Sigmoid colon (tissue), 7 donors: ENCODE measurements around the gene PHF23. TPM values are rescaled to one million over a fixed set of nuclear protein-coding genes. Genes with fewer than 3 reads are reported as not detected.

Experiments used
- DNase-seq: peaks from one replicate; pipeline ENCODE4 v3.0.0-alpha.2; 2019
- H3K27ac ChIP-seq, 4 donors: fragments of 200-600 bp; sonication (generic); one replicate each; pipeline ENCODE4 v1.5.1; 2016 to 2019; ENCODE audit warnings: mild to moderate bottlenecking in 1 of 4
- H3K27me3 ChIP-seq, 3 donors: fragments of 200-600 bp; sonication (generic); one replicate each; pipeline ENCODE4 v1.5.1; 2019; ENCODE audit warnings: mild to moderate bottlenecking in 1 of 3
- H3K36me3 ChIP-seq, 4 donors: fragments of 200-600 bp; sonication (generic); one replicate each; pipeline ENCODE4 v1.5.1; 2016 to 2019
- H3K4me1 ChIP-seq, 4 donors: fragments of 200-600 bp; sonication (generic); one replicate each; pipeline ENCODE4 v1.5.1; 2017 to 2019
- H3K4me3 ChIP-seq, 4 donors: fragments of 200-600 bp; sonication (generic); one replicate each; pipeline ENCODE4 v1.5.1; 2017 to 2019; ENCODE audit warnings: mild to moderate bottlenecking in 2 of 4, moderate library complexity in 1 of 4
- H3K9me3 ChIP-seq, 4 donors: fragments of 200-600 bp in 3 of 4; sonication (generic) in 3 of 4; one replicate each; pipeline versions ENCODE4 v1.5.1 to v1.6.1; 2013 to 2019
- EP300 ChIP-seq, 4 donors: sonication (generic); formaldehyde crosslinking; IDR thresholded peaks; one replicate each; pipeline ENCODE4 v1.6.1; 2017; ENCODE audit warnings: antibody characterized with exemption in 4 of 4
- POLR2A ChIP-seq, 2 donors: fragments of 450-650 bp; IDR thresholded peaks; one replicate each; pipeline ENCODE4 v1.6.1; 2016; ENCODE audit warnings: antibody characterized with exemption in 2 of 2, mild to moderate bottlenecking in 2 of 2, moderate library complexity in 2 of 2
- POLR2AphosphoS5 ChIP-seq, 4 donors: sonication (generic); formaldehyde crosslinking; IDR thresholded peaks; one replicate each; pipeline ENCODE4 v1.6.1; 2017; ENCODE audit warnings: antibody characterized with exemption in 4 of 4
- WGBS, 2 donors: extraction: QIAGEN DNeasy Blood & Tissue Kit; methylation state at CpG; one replicate each; pipeline ENCODE4 v1.1.7; 2013; 5-methylcytosine and 5-hydroxymethylcytosine counted together
- intact Hi-C: fragments of 100-400 bp; cut with DNase I; formaldehyde crosslinking; loops from one replicate; pipeline ENCODE4 v1.15.1; 2023
- polyA plus RNA-seq, 3 donors: library from polyadenylated mRNA; stranded (reverse); fragments of 200-250 nt; gene quantifications; one replicate each; pipeline ENCODE4 v1.2.3, GENCODE V29; 2013
- total RNA-seq, 4 donors: library from RNA; depleted of rRNA; stranded (reverse); fragments of >200 nt; gene quantifications; one replicate each; pipeline ENCODE4 v1.1.0, GENCODE V29; 2016
- TF ChIP-seq, protein P1 (sequence below), 4 experiments: fragments of 450-650 bp in 3 of 4; fragments of 200-600 bp in 1 of 4; IDR thresholded peaks; one replicate each; pipeline ENCODE4 v1.5.1; 2016 to 2019; ENCODE audit warnings: antibody characterized with exemption in 4 of 4, mild to moderate bottlenecking in 3 of 4, moderate library complexity in 2 of 4
- donor health status: healthy with polysubstance abuse.
- donor health status: Bipolar disorder and iron deficiency.
- donor health status: healthy.

Gene PHF23
- total and polyA plus RNA-seq, 7 donors = 23.1 to 45.6 (median 44.9) TPM

DNA sequence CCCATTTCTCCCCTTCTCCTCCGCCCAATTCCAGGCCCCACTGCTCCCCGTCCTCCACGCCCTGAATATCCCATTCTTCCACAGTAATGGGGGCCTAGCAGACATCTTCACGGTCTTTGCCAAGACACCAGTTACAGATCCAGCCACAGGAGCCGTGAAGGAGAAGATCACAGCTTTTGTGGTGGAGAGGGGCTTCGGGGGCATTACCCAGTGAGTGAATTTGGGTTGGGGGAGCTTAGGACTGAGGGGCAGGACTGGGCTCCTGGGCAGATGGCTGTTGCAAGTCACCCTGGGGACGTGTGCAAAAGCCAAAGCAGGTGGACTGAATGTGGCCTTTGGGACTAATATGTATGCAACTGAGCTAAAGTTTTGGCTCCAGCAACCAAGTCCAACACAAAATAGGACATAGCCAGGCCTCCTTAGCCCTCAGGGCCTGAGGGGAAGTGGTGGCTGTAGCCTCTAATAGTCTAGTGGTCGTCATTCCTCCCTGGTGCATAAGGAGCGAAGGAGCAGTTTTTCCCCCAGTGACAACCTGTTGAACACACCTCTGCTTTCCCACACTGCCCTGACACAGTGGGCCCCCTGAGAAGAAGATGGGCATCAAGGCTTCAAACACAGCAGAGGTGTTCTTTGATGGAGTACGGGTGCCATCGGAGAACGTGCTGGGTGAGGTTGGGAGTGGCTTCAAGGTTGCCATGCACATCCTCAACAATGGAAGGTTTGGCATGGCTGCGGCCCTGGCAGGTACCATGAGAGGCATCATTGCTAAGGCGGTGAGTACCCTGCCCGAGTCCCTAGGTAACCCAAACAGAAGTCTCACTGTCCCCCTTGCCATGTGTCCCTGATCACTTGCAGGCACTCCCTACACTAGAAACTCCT, 16.9 kb downstream of the PHF23 start:
- no peak for DNase-seq
- intact Hi-C loops = no loop called here
- WGBS, 2 donors = 75 to 86% methylated on average over 15 of the region's 15 CpGs
- Histone ChIP-seq H3K4me3 (no peak overlapping the region), H3K27ac (peak overlapping the region in 2 of 4 donors; percentile 35 to 98), H3K36me3 (peaks cover 28 to 56% (median 42%) of the 10 kb centered on the region in 4 donors), H3K27me3 (no peaks in the 10 kb centered on the region), H3K4me1 (peaks cover 0 to 41% (median 33%) of the 10 kb centered on the region in 4 donors), H3K9me3 (no peaks in the 10 kb centered on the region)
- TF ChIP-seq POLR2AphosphoS5 (IDR thresholded peaks at IDR 0.05) = no peak
- TF ChIP-seq, protein P1, sequence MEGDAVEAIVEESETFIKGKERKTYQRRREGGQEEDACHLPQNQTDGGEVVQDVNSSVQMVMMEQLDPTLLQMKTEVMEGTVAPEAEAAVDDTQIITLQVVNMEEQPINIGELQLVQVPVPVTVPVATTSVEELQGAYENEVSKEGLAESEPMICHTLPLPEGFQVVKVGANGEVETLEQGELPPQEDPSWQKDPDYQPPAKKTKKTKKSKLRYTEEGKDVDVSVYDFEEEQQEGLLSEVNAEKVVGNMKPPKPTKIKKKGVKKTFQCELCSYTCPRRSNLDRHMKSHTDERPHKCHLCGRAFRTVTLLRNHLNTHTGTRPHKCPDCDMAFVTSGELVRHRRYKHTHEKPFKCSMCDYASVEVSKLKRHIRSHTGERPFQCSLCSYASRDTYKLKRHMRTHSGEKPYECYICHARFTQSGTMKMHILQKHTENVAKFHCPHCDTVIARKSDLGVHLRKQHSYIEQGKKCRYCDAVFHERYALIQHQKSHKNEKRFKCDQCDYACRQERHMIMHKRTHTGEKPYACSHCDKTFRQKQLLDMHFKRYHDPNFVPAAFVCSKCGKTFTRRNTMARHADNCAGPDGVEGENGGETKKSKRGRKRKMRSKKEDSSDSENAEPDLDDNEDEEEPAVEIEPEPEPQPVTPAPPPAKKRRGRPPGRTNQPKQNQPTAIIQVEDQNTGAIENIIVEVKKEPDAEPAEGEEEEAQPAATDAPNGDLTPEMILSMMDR (IDR thresholded peaks at IDR 0.05) = no peak
- TF ChIP-seq POLR2A (IDR thresholded peaks at IDR 0.05) = no peak
- no peak for TF ChIP-seq EP300 (IDR thresholded peaks at IDR 0.05)

DNA sequence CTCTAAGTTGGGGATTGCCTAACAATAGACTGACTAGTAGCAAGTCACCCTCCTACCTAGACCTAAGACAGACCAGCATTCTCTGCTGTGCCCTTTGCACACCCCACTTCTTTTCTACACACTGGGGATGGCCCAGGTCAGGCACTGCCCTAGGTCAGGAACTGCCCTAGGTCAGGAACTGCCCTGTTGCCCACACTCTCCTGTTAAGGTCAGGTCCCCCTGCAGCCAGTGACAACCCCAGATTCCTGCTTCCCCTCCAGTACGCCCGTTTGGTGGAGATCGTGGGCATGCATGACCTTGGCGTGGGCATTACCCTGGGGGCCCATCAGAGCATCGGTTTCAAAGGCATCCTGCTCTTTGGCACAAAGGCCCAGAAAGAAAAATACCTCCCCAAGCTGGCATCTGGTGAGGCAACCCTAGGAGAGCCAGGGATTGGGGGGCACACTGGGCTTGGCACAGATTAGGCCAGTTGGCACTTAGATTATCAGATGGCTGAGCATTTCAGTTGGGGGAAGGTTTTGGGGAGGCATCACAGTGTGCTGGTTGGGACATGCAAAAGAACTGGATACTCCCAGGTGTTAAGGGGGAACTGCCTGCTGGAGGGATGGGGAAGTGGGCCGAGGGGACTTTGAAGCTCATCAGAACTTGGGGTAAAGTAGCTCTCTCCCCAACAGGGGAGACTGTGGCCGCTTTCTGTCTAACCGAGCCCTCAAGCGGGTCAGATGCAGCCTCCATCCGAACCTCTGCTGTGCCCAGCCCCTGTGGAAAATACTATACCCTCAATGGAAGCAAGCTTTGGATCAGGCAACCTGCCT, 17.8 kb downstream of the PHF23 start:
- Histone ChIP-seq H3K4me1 (peaks cover 0 to 48% (median 39%) of the 10 kb centered on the region in 4 donors), H3K27ac (peak overlapping the region; percentile 90 to 99 (median 98)), H3K4me3 (no peak overlapping the region), H3K9me3 (no peaks in the 10 kb centered on the region), H3K27me3 (no peaks in the 10 kb centered on the region), H3K36me3 (peaks cover 20 to 48% (median 34%) of the 10 kb centered on the region in 4 donors)
- no peak for TF ChIP-seq POLR2AphosphoS5 (IDR thresholded peaks at IDR 0.05)
- intact Hi-C loops = no loop called here
- WGBS, 2 donors = 68 to 77% methylated on average over 10 of the region's 10 CpGs
- peak; percentile 63 for DNase-seq

DNA sequence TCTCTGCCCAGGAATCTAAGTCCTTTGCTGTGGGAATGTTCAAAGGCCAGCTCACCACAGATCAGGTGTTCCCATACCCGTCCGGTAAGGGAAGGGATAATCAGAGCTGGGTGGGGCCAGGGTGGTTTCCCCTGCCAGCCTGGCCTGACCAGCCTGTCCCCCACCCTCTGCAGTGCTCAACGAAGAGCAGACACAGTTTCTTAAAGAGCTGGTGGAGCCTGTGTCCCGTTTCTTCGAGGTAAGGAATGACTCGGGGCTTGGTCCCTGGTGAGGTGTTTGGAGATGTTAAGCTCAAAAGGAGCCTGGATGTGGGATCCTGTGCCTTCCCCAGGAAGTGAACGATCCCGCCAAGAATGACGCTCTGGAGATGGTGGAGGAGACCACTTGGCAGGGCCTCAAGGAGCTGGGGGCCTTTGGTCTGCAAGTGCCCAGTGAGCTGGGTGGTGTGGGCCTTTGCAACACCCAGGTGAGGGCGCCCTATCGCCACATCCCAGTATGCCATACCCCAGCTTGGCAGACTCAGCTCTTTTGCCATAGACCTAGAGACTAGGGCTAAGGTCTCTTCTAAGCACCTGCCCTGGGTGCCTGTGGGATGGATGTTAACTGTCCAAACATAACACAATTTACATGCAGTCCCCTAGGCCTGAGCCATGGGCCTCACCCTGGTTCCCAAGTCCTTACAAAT, 18.5 kb downstream of the PHF23 start:
- peaks cover 0 to 56% (median 46%) of the 10 kb centered on the region in 4 donors for H3K4me1 ChIP-seq

DNA sequence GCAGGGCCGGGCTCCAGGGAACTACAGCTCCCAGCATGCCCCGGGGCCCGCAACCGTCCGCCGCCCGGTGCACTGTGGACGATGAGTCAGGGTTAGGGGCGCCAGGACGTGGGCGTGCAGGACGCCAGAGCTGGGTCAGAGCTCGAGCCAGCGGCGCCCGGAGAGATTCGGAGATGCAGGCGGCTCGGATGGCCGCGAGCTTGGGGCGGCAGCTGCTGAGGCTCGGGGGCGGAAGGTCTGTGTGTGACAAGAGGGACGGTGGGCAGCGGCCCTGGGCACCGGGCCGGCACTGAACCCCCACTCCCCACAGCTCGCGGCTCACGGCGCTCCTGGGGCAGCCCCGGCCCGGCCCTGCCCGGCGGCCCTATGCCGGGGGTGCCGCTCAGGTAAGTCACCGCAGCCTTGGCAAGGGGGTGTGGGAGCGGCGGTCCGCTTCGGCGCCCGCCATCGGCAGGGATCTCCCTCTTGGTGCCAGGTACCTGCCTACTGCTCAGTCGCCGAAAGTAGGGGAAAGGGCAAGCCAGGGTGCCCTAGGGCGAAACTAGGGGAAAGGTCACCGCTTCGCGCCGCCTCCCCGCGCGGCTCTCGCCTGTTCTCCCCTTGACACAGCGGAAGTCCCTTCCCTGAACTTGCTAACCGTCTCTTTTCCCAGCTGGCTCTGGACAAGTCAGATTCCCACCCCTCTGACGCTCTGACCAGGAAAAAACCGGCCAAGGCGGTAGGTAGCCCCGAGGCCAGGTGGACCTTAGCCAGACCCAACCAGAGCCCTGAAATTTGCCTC, 19.3 kb downstream of the PHF23 start, which contains the start of the genes ACADVL and DLG4:
ACADVL (plus strand) TSS at position 127 of the 781 bp plus-strand sequence; CDS start at position 174, 47 bp downstream.
DLG4 (minus strand) TSS at position 25 of the 781 bp plus-strand sequence.
- H3K4me1 ChIP-seq = peaks cover 0 to 63% (median 54%) of the 10 kb centered on the region in 4 donors
- intact Hi-C loops = no loop called here

More for the DNA sequence above, 18.5 kb downstream of the PHF23 start:
- Histone ChIP-seq H3K4me3 (peak overlapping the region; percentile 73 to 98 (median 90)), H3K9me3 (no peaks in the 10 kb centered on the region), H3K27ac (peak overlapping the region; percentile 90 to 99 (median 98)), H3K36me3 (peaks cover 15 to 40% (median 30%) of the 10 kb centered on the region in 4 donors), H3K27me3 (no peaks in the 10 kb centered on the region)
- WGBS, 2 donors = 6 to 32% methylated on average over 11 of the region's 11 CpGs
- peak; percentile 86 for DNase-seq
- TF ChIP-seq POLR2A (IDR thresholded peaks at IDR 0.05) (no peak), EP300 (IDR thresholded peaks at IDR 0.05) (no peak), POLR2AphosphoS5 (IDR thresholded peaks at IDR 0.05) (no peak)
- TF ChIP-seq, protein P1 (IDR thresholded peaks at IDR 0.05) = no peak
- intact Hi-C loops = no loop called here

More for the DNA sequence above, 19.3 kb downstream of the PHF23 start, which contains the start of the genes ACADVL and DLG4:
- Histone ChIP-seq H3K27me3 (no peaks in the 10 kb centered on the region), H3K9me3 (no peaks in the 10 kb centered on the region), H3K4me3 (peak within 1 kb of the TSS; percentile 73 to 98 (median 90)), H3K36me3 (peaks cover 15 to 33% (median 27%) of the 10 kb centered on the region in 4 donors), H3K27ac (peak within 1 kb of the TSS; percentile 90 to 99 (median 98))
- WGBS, 2 donors = 0% methylated on average over 63 of the region's 63 CpGs
- TF ChIP-seq, protein P1 (IDR thresholded peaks at IDR 0.05) = no peak
- TF ChIP-seq POLR2A (IDR thresholded peaks at IDR 0.05) (peak; percentile 36 to 75), EP300 (IDR thresholded peaks at IDR 0.05) (peak in 1 of 4 donors; percentile 22), POLR2AphosphoS5 (IDR thresholded peaks at IDR 0.05) (peak; percentile 85 to 98 (median 88))
- DNase-seq = peak; percentile 97
